Ovary (tissue), 3 donors: Measurements from ENCODE around the gene DIS3L2.

ENCODE experiments used
- CTCF ChIP-seq, 3 donors: fragments of 450-650 bp in 2 of 3; fragments of 200-600 bp in 1 of 3; IDR thresholded peaks; one replicate each; pipeline versions ENCODE4 v1.5.1 to v1.8.0; 2016 to 2022; ENCODE audit warnings: antibody characterized with exemption in 3 of 3, mild to moderate bottlenecking in 1 of 3
- EP300 ChIP-seq: sonication (generic); formaldehyde crosslinking; IDR thresholded peaks from one replicate; pipeline ENCODE4 v1.6.1; 2017; ENCODE audit warnings: antibody characterized with exemption
- donor health status: DM: no; HTN: no; CAD: no.

GRCh38 chr2:232315923-232316299 lies 354.4 kb downstream of the DIS3L2 start:
- TF ChIP-seq CTCF (IDR thresholded peaks at IDR 0.05) (no peak), EP300 (no peak)
